GM19043 (cell line): ENCODE measurements around the gene KCND2.
"Not testable (repeated sequence)": the region's sequence is repeated elsewhere in the genome, so short reads cannot be mapped to it uniquely, and the experiment has no call there.

Source experiments
- ATAC-seq: cut with Tn5 transposase; IDR thresholded peaks from one replicate; pipeline ENCODE4 v1.9.1; 2021; ENCODE audit warnings: low read depth; ENCODE audit not compliant: unreplicated experiment

Gene KCND2

DNA sequence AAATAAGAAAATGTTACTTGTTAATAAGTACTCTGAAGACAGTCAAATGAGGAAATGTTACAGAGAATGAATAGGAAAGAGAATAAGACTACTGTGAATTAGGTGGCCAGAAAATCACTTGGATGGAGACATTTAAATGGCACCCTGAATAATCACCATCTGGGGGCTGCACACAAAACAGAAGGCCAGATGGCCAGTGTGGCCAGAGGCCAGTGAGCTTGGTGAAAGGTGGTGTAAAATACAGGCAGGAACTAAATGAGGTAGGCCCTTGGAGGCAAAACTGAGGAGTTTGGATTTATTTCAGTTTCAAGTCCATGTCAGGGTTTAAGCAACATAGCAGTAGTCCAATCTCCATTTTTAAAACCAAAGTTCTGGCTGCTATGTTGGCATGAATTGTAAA lies 458.3 kb downstream of the KCND2 start:
- ATAC-seq = no peak

DNA sequence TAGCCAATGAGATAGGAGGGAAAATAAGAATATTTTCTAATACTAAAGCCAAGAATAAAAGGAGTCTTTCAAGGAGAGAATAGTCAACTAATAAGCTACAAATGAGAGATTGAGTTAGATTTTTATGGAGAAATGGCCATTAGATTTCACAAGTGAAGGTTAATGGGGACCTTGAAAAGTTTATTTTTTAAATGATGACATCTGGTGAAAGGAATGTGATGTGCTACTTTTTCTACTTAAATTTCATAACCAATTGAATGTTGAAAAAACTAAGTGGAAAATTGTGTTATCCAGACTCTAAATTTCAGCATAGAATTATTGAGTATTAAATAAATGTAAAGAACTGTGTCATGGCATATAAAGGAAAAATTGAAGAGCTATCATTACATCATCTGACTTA lies 459.3 kb downstream of the KCND2 start:
- no peak for ATAC-seq

DNA sequence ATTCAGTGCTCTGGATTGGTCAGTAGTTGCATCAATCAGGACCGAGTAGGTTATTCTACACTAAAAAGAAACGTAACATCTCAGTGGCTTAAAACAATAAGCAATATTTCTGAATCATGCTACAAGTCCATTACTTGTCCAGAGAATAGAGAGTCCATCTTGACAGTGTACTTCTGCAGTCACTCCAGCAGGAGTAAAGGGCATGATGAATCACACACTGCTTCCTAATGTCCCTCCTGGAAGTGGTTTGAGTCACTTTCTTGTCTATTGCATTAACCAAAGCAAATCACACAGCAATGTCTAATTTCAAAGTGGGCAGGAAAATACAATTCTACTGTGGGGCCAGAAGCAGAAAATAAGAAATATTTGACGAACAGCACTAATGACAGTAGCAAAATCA lies 460.2 kb downstream of the KCND2 start:
- ATAC-seq = no peak

- ATAC-seq = no peak
Observed at GRCh38 chr7:120733835-120734234, 460.9 kb downstream of the KCND2 start.

DNA sequence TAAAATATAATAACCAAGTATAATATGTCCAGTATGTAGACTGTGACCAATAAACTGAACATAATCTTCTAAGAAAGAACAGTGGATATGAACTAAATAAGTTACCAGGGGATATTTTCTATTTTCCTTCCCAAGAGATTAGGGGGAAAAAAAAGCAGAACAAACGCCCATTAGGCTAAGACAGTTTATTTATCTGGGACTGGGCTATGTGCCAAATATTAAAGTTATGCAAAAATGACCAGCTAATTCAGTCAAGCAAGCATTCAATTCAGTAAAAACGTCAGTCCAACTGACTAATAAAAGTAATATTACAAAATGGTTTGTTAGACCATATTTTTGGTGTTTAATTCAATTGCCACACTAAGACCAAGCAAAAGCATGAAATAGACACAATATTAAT lies 462.8 kb downstream of the KCND2 start:
- no peak for ATAC-seq

DNA sequence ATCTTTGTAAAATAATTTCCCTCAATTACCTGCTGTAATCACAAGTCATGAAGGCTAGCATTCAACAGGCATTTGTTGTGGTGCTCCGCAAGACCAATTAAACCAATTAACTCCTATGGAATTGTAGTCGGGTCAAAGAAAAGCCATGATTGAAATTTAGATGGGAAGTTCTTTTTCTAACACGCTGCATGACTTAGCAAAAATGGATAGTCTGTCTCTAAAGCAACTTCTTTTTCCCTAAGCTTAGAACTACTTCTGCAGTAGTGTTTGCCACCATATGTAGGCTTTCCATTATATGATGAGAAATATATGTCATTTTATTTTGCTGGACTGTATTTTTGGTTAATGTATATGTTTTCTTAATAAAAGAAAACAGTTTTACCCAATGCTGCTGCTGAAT lies 465.8 kb downstream of the KCND2 start:
- no peak for ATAC-seq

GRCh38 chr7:120740348-120740747 lies 467.4 kb downstream of the KCND2 start:
- ATAC-seq = no peak

- ATAC-seq = no peak
Observed at GRCh38 chr7:120741371-120742042, 468.5 kb downstream of the KCND2 start.

- no peak for ATAC-seq
Observed at GRCh38 chr7:120742372-120742771, 469.4 kb downstream of the KCND2 start.

DNA sequence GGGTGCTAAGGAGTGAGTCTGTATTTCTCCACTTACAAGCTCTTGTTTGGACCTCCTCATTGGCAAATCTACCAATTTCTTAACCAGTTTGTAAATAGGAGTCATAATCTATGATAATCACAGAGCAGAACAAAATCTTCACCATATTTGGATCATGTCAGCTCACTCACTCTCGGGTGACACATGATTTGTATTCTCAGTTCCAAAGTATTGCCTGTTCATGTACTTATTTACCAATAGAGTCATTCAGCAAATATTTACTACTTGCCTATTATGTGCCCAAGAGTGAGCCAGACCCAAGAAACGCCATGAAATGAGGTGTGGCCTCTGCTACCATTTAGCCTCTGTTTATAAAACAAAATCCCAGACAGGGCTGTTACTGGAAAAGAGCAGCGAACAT lies 470.2 kb downstream of the KCND2 start:
- no peak for ATAC-seq

- ATAC-seq = no peak
Observed at GRCh38 chr7:120760050-120760449, 487.1 kb downstream of the KCND2 start.

DNA sequence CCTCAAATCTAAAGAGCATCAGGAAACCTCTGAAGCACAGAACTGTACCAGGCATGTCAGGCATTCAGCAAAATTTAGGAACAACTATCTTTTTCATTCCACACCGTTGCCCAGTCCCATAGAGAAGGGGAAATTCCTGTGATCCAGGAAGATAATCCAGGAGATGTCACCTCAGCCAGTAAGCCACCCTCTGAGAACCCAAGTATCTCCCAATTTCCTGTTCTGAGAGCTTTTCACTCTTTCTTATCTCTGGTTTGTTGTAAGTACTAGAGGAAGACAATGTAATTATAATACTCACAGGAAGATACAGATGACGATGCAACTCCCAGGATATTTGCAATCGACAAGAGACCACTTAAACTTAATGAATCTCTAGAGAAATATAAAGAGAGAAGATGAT lies 487.9 kb downstream of the KCND2 start:
- no peak for ATAC-seq

- ATAC-seq = no peak
Observed at GRCh38 chr7:120770206-120770605, 497.2 kb downstream of the KCND2 start.

GRCh38 chr7:120774481-120774880 lies 501.5 kb downstream of the KCND2 start:
- no peak for ATAC-seq

- ATAC-seq = no peak
Observed at GRCh38 chr7:120775755-120776154, 502.8 kb downstream of the KCND2 start.

DNA sequence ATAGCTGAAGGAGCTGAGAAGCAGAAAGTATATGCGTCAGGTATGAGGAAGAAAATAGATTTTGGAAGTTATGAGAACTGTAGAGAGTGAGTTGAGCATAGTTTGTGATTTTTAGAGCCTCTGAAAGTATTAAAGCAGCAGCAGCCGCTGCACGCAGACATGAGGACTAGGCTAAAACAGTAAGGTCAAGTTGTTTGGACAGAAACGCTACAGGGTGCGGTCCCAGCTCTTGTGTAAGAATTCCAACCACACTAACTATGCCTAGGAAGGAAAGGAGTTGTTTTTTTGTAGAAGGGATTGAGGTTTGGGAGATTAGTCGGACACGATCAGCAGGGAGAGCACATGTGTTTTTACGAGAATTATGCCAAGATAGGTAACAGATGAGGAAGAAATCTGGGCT lies 506.1 kb downstream of the KCND2 start:
- ATAC-seq = not testable (repeated sequence)

GRCh38 chr7:120780451-120780850 lies 507.5 kb downstream of the KCND2 start:
- ATAC-seq = not testable (repeated sequence)

DNA sequence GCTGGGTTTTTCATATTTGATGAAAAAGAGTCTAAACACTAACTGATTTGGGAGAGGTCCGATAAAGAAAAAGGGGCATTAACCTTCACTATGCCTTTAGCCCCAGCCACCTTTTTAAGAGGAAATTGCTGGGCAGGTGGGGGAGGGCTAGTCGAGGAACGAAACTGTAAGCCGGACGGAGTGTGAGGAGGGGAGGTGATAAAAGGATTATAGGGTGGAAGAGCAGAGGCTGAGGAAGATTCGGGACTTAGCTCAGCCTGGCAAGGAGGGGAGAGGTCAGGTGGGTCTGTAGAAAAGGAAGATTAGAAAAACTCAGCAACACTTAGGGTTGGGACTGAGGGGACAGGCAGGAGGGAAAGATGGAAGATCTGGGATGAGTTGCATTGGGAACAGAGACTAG lies 508.0 kb downstream of the KCND2 start:
- ATAC-seq = no peak

DNA sequence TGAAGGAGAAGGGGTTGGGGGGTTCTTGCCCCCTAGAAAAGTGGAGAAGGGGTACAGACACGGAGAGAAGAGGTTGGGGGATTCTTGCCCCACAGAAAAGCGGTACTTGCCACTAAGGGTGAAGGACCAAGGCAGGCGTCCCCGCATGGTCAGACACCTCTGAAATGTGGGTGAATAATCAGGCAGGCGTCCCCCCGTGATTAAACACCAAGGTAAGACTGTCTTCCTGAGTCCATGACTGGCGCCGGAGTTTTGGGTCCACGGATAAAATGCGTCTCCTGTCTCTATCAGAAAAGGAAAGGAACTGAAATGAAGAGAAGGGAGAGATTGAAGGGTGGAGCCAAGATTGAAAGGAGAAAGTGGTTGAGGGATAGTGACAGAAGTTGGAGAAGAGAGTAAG lies 508.9 kb downstream of the KCND2 start:
- not testable (repeated sequence) for ATAC-seq

DNA sequence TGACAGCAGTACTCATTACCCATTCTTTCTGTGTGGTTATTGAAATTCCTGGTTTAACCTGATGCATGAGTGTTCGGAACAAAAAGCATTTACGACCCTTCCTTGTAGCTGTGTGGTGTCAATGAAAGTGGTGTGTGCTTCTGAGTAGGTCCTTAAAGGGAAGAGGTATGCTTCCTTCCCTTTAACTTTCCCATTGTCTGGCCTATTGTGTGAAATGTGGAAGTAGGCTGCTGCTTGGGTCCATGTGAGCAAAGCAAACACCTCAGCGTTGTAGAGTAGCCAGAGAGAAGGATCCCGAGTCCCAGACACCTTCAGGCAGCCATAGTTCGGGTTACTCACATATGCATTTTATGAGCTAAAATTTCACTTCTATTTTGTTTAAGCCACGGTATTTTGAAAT lies 510.3 kb downstream of the KCND2 start:
- no peak for ATAC-seq

DNA sequence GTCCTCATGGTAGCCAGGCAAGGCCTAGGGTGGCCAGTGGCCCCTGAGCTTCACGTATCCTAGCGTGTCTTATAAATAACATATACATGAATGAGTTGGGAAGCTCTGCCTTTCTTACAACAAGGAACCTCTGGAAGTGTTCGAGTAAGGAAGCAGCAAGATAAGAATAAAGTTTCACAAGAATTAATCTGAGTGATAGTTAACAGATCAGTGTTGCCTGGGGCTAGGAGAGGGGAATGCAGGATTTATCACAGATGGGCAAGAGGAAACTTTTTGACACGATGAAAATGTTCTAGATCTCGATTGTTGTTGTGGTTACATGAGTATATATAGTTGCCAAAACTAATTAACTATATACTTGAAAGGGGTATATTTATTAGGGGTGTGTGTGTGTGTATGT lies 510.7 kb downstream of the KCND2 start:
- ATAC-seq = no peak

DNA sequence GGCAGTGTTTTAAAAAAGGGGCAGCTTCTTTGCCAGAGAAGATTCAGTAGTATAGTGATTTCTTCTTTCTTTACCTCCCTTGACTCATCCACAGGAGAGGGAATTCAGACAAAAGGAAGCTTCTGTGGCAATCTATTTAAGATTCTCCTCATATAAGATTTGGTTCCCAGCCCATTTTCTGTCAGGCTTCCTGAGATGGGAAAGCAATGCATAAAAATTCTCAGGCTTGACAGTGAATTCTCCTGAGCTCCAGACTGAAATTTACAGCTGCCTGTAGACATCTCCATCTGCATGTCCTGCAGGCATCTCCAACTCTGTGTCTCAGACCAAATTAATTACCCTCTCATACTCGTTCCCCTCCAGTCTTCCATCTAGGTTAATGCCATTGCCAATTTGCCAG lies 512.1 kb downstream of the KCND2 start:
- ATAC-seq = no peak
